ENCODE measurements around the gene NEBL.

GRCh38 chr10:20879136-20879535 lies 18.0 kb downstream of the NEBL start:
- TF ChIP-seq CTCF (conservative IDR thresholded peaks at IDR 0.05 in 1 of 2, IDR thresholded peaks at IDR 0.05 in 1 of 2; ENCODE audit: extremely low read depth in 1 of 2, insufficient read depth in 1 of 2, low read depth in 1 of 2, low read length in 2 of 2) = no peak
- TF ChIP-seq EZH2 (IDR thresholded peaks at IDR 0.05; ENCODE audit: borderline replicate concordance, low read length) = no peak
